ENCODE data around the gene SORCS3. TPM values are rescaled to one million over a fixed set of nuclear protein-coding genes. Genes with fewer than 3 reads are reported as not detected.

SORCS3 gene
- total RNA-seq, 1 experiment from 2014 or later = 0.94 TPM

GRCh38 chr10:105023211-105024111, 382.4 kb downstream of the SORCS3 start (continued):
- TF ChIP-seq ERG (CRISPR knock-in tag; IDR thresholded peaks at IDR 0.05) = no peak

- H3K36me3 Mint-ChIP-seq = no peaks in the 10 kb centered on the region
- 0 out of 2 replicates have a peak overlapping the region, but pooled peaks have one; percentile 24 for H3K27ac Mint-ChIP-seq
- DNase-seq (ENCODE audit: low spot score) (no peak), ATAC-seq (peak; percentile 56)
- TF ChIP-seq, protein P1, sequence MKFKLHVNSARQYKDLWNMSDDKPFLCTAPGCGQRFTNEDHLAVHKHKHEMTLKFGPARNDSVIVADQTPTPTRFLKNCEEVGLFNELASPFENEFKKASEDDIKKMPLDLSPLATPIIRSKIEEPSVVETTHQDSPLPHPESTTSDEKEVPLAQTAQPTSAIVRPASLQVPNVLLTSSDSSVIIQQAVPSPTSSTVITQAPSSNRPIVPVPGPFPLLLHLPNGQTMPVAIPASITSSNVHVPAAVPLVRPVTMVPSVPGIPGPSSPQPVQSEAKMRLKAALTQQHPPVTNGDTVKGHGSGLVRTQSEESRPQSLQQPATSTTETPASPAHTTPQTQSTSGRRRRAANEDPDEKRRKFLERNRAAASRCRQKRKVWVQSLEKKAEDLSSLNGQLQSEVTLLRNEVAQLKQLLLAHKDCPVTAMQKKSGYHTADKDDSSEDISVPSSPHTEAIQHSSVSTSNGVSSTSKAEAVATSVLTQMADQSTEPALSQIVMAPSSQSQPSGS (CRISPR knock-in tag; IDR thresholded peaks at IDR 0.05; ENCODE audit: borderline replicate concordance, low read depth) = no peak
- TF ChIP-seq ATF1 (CRISPR knock-in tag; IDR thresholded peaks at IDR 0.05) = no peak
- no peak for TF ChIP-seq KAT7 (CRISPR knock-in tag; IDR thresholded peaks at IDR 0.05; ENCODE audit: borderline replicate concordance)
- no peak for TF ChIP-seq ZNF317 (CRISPR knock-in tag; IDR thresholded peaks at IDR 0.05; ENCODE audit: borderline replicate concordance, low read depth)
- TF ChIP-seq GABPB1 (CRISPR knock-in tag; IDR thresholded peaks at IDR 0.05) = no peak
- TF ChIP-seq NR3C1 (CRISPR knock-in tag; conservative IDR thresholded peaks at IDR 0.05; ENCODE audit: low read depth) = no peak
- H3K27me3 Mint-ChIP-seq (ENCODE audit: low read depth) = no peaks in the 10 kb centered on the region
- H3K4me1 Mint-ChIP-seq = peaks cover 32% of the 10 kb centered on the region
- ChIA-PET POLR2A (no interaction called here), CTCF (interaction anchor here (1.3 kb wide), 1 partner anchor 40 kb away, joined by 9 read pairs; no protein-coding TSS in a partner anchor)
- no peaks in the 10 kb centered on the region for H3K9me3 Mint-ChIP-seq
- peak overlapping the region; percentile 18; the same call in 1 of the 2 replicates for H3K4me3 Mint-ChIP-seq
Observed at GRCh38 chr10:105024184-105024583, 383.1 kb downstream of the SORCS3 start.

GRCh38 chr10:105025092-105025491, 384.0 kb downstream of the SORCS3 start:
- H3K4me3 Mint-ChIP-seq = no peak overlapping the region
- H3K27ac Mint-ChIP-seq = peak overlapping the region; percentile 7; the same call in 1 of the 2 replicates
- no peaks in the 10 kb centered on the region for H3K27me3 Mint-ChIP-seq (ENCODE audit: low read depth)
- H3K9me3 Mint-ChIP-seq = peaks cover 1% of the 10 kb centered on the region
- ATAC-seq (no peak; the same call in 1 of the 2 replicates), DNase-seq (ENCODE audit: low spot score) (no peak)
- ChIA-PET POLR2A (no interaction called here), CTCF (interaction anchor here (1.3 kb wide), 1 partner anchor 386 kb away, joined by 5 read pairs; no protein-coding TSS in a partner anchor)
- peaks cover under 1% of the 10 kb centered on the region; the same call in 1 of the 2 replicates for H3K36me3 Mint-ChIP-seq
- peaks cover 41% of the 10 kb centered on the region for H3K4me1 Mint-ChIP-seq
- TF ChIP-seq, protein P2, sequence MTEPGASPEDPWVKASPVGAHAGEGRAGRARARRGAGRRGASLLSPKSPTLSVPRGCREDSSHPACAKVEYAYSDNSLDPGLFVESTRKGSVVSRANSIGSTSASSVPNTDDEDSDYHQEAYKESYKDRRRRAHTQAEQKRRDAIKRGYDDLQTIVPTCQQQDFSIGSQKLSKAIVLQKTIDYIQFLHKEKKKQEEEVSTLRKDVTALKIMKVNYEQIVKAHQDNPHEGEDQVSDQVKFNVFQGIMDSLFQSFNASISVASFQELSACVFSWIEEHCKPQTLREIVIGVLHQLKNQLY (CRISPR knock-in tag; IDR thresholded peaks at IDR 0.05) = no peak
- no peak for TF ChIP-seq MYBL2 (CRISPR knock-in tag; IDR thresholded peaks at IDR 0.05)
- TF ChIP-seq CDX4 (CRISPR knock-in tag; IDR thresholded peaks at IDR 0.05; ENCODE audit: borderline replicate concordance) = no peak
- TF ChIP-seq EMX1 (CRISPR knock-in tag; IDR thresholded peaks at IDR 0.05) = no peak
- TF ChIP-seq ZNF671 (CRISPR knock-in tag; IDR thresholded peaks at IDR 0.05) = no peak
- no peak for TF ChIP-seq GTF2I (CRISPR knock-in tag; conservative IDR thresholded peaks at IDR 0.05)
- TF ChIP-seq FOXK1 (CRISPR knock-in tag; IDR thresholded peaks at IDR 0.05) = no peak
- TF ChIP-seq HMGA2 (CRISPR knock-in tag; IDR thresholded peaks at IDR 0.05) = no peak
- no peak for TF ChIP-seq IRF1 (CRISPR knock-in tag; IDR thresholded peaks at IDR 0.05)
- no peak for TF ChIP-seq GABPB1 (CRISPR knock-in tag; IDR thresholded peaks at IDR 0.05)
- no peak for TF ChIP-seq ZNF138 (CRISPR knock-in tag; conservative IDR thresholded peaks at IDR 0.05)
- TF ChIP-seq ZBTB43 (CRISPR knock-in tag; IDR thresholded peaks at IDR 0.05) = no peak
- TF ChIP-seq, protein P3, sequence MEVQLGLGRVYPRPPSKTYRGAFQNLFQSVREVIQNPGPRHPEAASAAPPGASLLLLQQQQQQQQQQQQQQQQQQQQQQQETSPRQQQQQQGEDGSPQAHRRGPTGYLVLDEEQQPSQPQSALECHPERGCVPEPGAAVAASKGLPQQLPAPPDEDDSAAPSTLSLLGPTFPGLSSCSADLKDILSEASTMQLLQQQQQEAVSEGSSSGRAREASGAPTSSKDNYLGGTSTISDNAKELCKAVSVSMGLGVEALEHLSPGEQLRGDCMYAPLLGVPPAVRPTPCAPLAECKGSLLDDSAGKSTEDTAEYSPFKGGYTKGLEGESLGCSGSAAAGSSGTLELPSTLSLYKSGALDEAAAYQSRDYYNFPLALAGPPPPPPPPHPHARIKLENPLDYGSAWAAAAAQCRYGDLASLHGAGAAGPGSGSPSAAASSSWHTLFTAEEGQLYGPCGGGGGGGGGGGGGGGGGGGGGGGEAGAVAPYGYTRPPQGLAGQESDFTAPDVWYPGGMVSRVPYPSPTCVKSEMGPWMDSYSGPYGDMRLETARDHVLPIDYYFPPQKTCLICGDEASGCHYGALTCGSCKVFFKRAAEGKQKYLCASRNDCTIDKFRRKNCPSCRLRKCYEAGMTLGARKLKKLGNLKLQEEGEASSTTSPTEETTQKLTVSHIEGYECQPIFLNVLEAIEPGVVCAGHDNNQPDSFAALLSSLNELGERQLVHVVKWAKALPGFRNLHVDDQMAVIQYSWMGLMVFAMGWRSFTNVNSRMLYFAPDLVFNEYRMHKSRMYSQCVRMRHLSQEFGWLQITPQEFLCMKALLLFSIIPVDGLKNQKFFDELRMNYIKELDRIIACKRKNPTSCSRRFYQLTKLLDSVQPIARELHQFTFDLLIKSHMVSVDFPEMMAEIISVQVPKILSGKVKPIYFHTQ (CRISPR knock-in tag; IDR thresholded peaks at IDR 0.05) = no peak
- no peak for TF ChIP-seq ZNF263 (CRISPR knock-in tag; IDR thresholded peaks at IDR 0.05; ENCODE audit: low read depth)
- no peak for TF ChIP-seq NR3C1 (CRISPR knock-in tag; conservative IDR thresholded peaks at IDR 0.05; ENCODE audit: low read depth)
- no peak for TF ChIP-seq ZNF219 (CRISPR knock-in tag; IDR thresholded peaks at IDR 0.05; ENCODE audit: borderline replicate concordance)
- no peak for TF ChIP-seq ESRRA (CRISPR knock-in tag; IDR thresholded peaks at IDR 0.05; ENCODE audit: borderline replicate concordance)

Measured in WTC11 (cell line).